MM.1S (cell line): ENCODE data around the gene LDLRAD3.

Source experiments
- DNase-seq: peaks from one replicate; pipeline ENCODE4 v3.0.0-alpha.2; 2015
- H2AFZ ChIP-seq: fragments of 300-600 bp; sonication (generic); 2 replicates; pipeline ENCODE4 v1.6.0; 2016; ENCODE audit warnings: antibody characterized with exemption, low read length
- H3F3A ChIP-seq: fragments of 300-600 bp; sonication (generic); 2 replicates; pipeline ENCODE4 v1.6.1; 2016; ENCODE audit warnings: mild to moderate bottlenecking, antibody characterized with exemption, low read length, moderate library complexity, mixed read lengths; ENCODE audit not compliant: insufficient read depth
- H3K27ac ChIP-seq: fragments of 300-600 bp; sonication (generic); 2 replicates; pipeline ENCODE4 v1.5.1; 2016; ENCODE audit warnings: mild to moderate bottlenecking, low read length
- H3K27me3 ChIP-seq: fragments of 300-600 bp; sonication (generic); replicated peaks from 2 replicates; pipeline ENCODE4 v1.6.0; 2016; ENCODE audit warnings: low read length; ENCODE audit not compliant: insufficient read depth
- H3K36me3 ChIP-seq: fragments of 300-600 bp; sonication (generic); replicated peaks from 2 replicates; pipeline ENCODE4 v1.6.1; 2016; ENCODE audit warnings: mild to moderate bottlenecking, low read length, mixed read lengths; ENCODE audit not compliant: insufficient read depth
- H3K4me1 ChIP-seq: fragments of 300-600 bp; sonication (generic); 2 replicates; pipeline ENCODE4 v1.6.1; 2016; ENCODE audit warnings: low read length, mixed read lengths
- H3K4me2 ChIP-seq: fragments of 300-600 bp; sonication (generic); 2 replicates; pipeline ENCODE4 v1.6.0; 2016; ENCODE audit warnings: low read depth, low read length
- H3K4me3 ChIP-seq: fragments of 300-600 bp; sonication (generic); 2 replicates; pipeline ENCODE4 v1.5.1; 2016; ENCODE audit warnings: low read length, mixed read lengths
- H3K79me2 ChIP-seq: fragments of 300-600 bp; sonication (generic); 2 replicates; pipeline ENCODE4 v1.6.1; 2016; ENCODE audit warnings: mixed run types, low read length, mixed read lengths
- H3K9ac ChIP-seq: fragments of 300-600 bp; sonication (generic); 2 replicates; pipeline ENCODE4 v1.6.1; 2016; ENCODE audit warnings: low read length, mixed read lengths
- H3K9me2 ChIP-seq: fragments of 300-600 bp; sonication (generic); replicated peaks from 2 replicates; pipeline ENCODE4 v1.6.1; 2016; ENCODE audit warnings: mild to moderate bottlenecking, low read length, mixed read lengths; ENCODE audit not compliant: insufficient read depth
- H3K9me3 ChIP-seq: fragments of 300-600 bp; sonication (generic); replicated peaks from 2 replicates; pipeline ENCODE4 v1.6.1; 2016; ENCODE audit warnings: mild to moderate bottlenecking, low read length, mixed read lengths; ENCODE audit not compliant: insufficient read depth
- H4K20me1 ChIP-seq: fragments of 300-600 bp; sonication (generic); 2 replicates; pipeline ENCODE4 v1.6.1; 2016; ENCODE audit warnings: mild to moderate bottlenecking, low read length, moderate library complexity, mixed read lengths; ENCODE audit not compliant: insufficient read depth
- CTCF ChIP-seq: fragments of 300-600 bp; sonication (generic); IDR thresholded peaks from 2 replicates; pipeline ENCODE4 v1.5.1; 2016; ENCODE audit warnings: antibody characterized with exemption, low read length, mixed read lengths
- EZH2 ChIP-seq: fragments of 300-600 bp; sonication (generic); optimal IDR thresholded peaks from 2 replicates; pipeline ENCODE3; 2017; ENCODE audit warnings: low read depth, mild to moderate bottlenecking, antibody characterized with exemption, low read length, mixed read lengths
- EZH2phosphoT487 ChIP-seq: fragments of 300-600 bp; sonication (generic); IDR thresholded peaks from 2 replicates; pipeline ENCODE4 v1.6.1; 2018; ENCODE audit warnings: antibody characterized with exemption, low read length

The LDLRAD3 gene

GRCh38 chr11:36006556-36006955, 62.7 kb downstream of the LDLRAD3 start:
- no peak for TF ChIP-seq EZH2
- no peak for TF ChIP-seq EZH2phosphoT487
- TF ChIP-seq CTCF = no peak
- DNase-seq = no peak
- Histone ChIP-seq H3K4me1 (no peaks in the 10 kb centered on the region), H3K36me3 (no peaks in the 10 kb centered on the region), H3K9me2 (no peaks in the 10 kb centered on the region), H4K20me1 (no peaks in the 10 kb centered on the region), H3K27me3 (no peaks in the 10 kb centered on the region), H3K27ac (no peak overlapping the region), H2AFZ (no peak overlapping the region), H3K9ac (no peak overlapping the region), H3K79me2 (no peaks in the 10 kb centered on the region), H3K4me2 (no peak overlapping the region), H3K9me3 (no peaks in the 10 kb centered on the region), H3F3A (no peaks in the 10 kb centered on the region), H3K4me3 (no peak overlapping the region)

GRCh38 chr11:36007127-36007655, 63.3 kb downstream of the LDLRAD3 start:
- H3K36me3 ChIP-seq = no peaks in the 10 kb centered on the region
- no peaks in the 10 kb centered on the region for H3K9me3 ChIP-seq
- H2AFZ ChIP-seq = no peak overlapping the region
- TF ChIP-seq CTCF = no peak
- TF ChIP-seq EZH2phosphoT487 = no peak
- no peak for TF ChIP-seq EZH2
- no peaks in the 10 kb centered on the region for H4K20me1 ChIP-seq
- H3K9ac ChIP-seq = no peak overlapping the region
- H3K27me3 ChIP-seq = no peaks in the 10 kb centered on the region
- H3K79me2 ChIP-seq = no peaks in the 10 kb centered on the region
- no peaks in the 10 kb centered on the region for H3F3A ChIP-seq
- H3K4me3 ChIP-seq = no peak overlapping the region
- H3K4me2 ChIP-seq = no peak overlapping the region
- H3K9me2 ChIP-seq = no peaks in the 10 kb centered on the region
- DNase-seq = no peak
- no peaks in the 10 kb centered on the region for H3K4me1 ChIP-seq
- no peak overlapping the region for H3K27ac ChIP-seq

DNA sequence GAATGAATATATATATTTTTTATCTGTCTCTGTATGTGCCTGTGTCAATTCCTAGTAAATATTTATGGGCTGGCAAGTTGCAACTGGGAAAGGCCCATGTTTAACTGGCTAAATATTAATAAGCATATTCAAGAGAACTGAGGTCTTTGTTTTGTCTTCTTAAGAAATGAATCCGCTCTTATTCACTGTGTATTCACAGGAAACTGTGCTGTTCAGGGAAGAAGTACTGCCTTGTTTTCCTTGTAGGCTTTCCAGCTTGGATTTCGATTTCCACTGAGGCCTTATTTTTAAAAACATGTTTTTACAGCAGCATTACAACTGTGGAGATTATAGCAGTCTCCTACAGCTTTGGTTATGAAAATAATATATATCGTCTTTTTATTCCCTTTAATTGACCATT, 64.7 kb downstream of the LDLRAD3 start:
- Histone ChIP-seq H3K27ac (no peak overlapping the region), H3K4me3 (no peak overlapping the region), H4K20me1 (no peaks in the 10 kb centered on the region), H2AFZ (no peak overlapping the region), H3K9ac (no peak overlapping the region), H3K9me2 (no peaks in the 10 kb centered on the region), H3K4me2 (no peak overlapping the region), H3K27me3 (no peaks in the 10 kb centered on the region), H3K9me3 (no peaks in the 10 kb centered on the region), H3K4me1 (no peaks in the 10 kb centered on the region), H3K36me3 (no peaks in the 10 kb centered on the region), H3K79me2 (no peaks in the 10 kb centered on the region), H3F3A (no peaks in the 10 kb centered on the region)
- TF ChIP-seq EZH2phosphoT487 (no peak), CTCF (no peak), EZH2 (no peak)
- no peak for DNase-seq
